Parathyroid adenoma (tissue), 2 donors: ENCODE data around the gene PRCC.

Experiments used
- H2AFZ ChIP-seq: fragments of 300-600 bp; sonication (generic); one replicate; pipeline ENCODE4 v1.7.0; 2017; ENCODE audit warnings: antibody characterized with exemption, mild to moderate bottlenecking
- H3K27ac ChIP-seq: fragments of 300-600 bp; sonication (generic); one replicate; pipeline ENCODE4 v1.7.0; 2017
- H3K27me3 ChIP-seq: fragments of 300-600 bp; sonication (generic); one replicate; pipeline ENCODE4 v1.7.0; 2017; ENCODE audit warnings: low read length; ENCODE audit not compliant: control insufficient read depth, insufficient read depth
- H3K36me3 ChIP-seq: fragments of 300-600 bp; sonication (generic); one replicate; pipeline ENCODE4 v1.7.0; 2017; ENCODE audit warnings: low read length; ENCODE audit not compliant: control insufficient read depth, insufficient read depth
- H3K4me1 ChIP-seq: fragments of 300-600 bp; sonication (generic); one replicate; pipeline ENCODE4 v1.7.0; 2017; ENCODE audit warnings: control low read depth
- H3K4me2 ChIP-seq: fragments of 300-600 bp; sonication (generic); one replicate; pipeline ENCODE4 v1.7.0; 2017; ENCODE audit warnings: low read length
- H3K4me3 ChIP-seq: fragments of 300-600 bp; sonication (generic); one replicate; pipeline ENCODE4 v1.7.0; 2017; ENCODE audit warnings: low read depth, low read length
- H3K79me2 ChIP-seq: fragments of 300-600 bp; sonication (generic); one replicate; pipeline ENCODE4 v1.7.0; 2017; ENCODE audit warnings: control low read depth
- H3K9ac ChIP-seq: fragments of 300-600 bp; sonication (generic); one replicate; pipeline ENCODE4 v1.7.0; 2017; ENCODE audit warnings: mild to moderate bottlenecking
- H3K9me3 ChIP-seq: fragments of 300-600 bp; sonication (generic); one replicate; pipeline ENCODE4 v1.7.0; 2017; ENCODE audit warnings: low read length; ENCODE audit not compliant: control insufficient read depth
- CTCF ChIP-seq: fragments of 300-600 bp; sonication (generic); IDR thresholded peaks from one replicate; pipeline ENCODE4 v1.7.0; 2017; ENCODE audit warnings: antibody characterized with exemption, mild to moderate bottlenecking
- donor health status: primary hyperparathyroidism.

The PRCC gene

GRCh38 chr1:156809281-156809680 lies 41.9 kb downstream of the PRCC start:
- Histone ChIP-seq H3K27me3 (no peaks in the 10 kb centered on the region), H3K4me1 (peaks cover 9% of the 10 kb centered on the region), H3K4me2 (no peak overlapping the region), H3K9ac (no peak overlapping the region), H3K79me2 (no peaks in the 10 kb centered on the region), H3K4me3 (no peak overlapping the region), H2AFZ (no peak overlapping the region), H3K27ac (no peak overlapping the region), H3K9me3 (no peaks in the 10 kb centered on the region), H3K36me3 (no peaks in the 10 kb centered on the region)
- TF ChIP-seq CTCF: no peak

- TF ChIP-seq CTCF: no peak
- H2AFZ ChIP-seq: no peak overlapping the region
- H3K4me2 ChIP-seq: no peak overlapping the region
- no peaks in the 10 kb centered on the region for H3K9me3 ChIP-seq
- no peak overlapping the region for H3K27ac ChIP-seq
- no peak overlapping the region for H3K9ac ChIP-seq
- no peaks in the 10 kb centered on the region for H3K27me3 ChIP-seq
- no peaks in the 10 kb centered on the region for H3K79me2 ChIP-seq
- H3K4me1 ChIP-seq: peaks cover 3% of the 10 kb centered on the region
- H3K4me3 ChIP-seq: no peak overlapping the region
- no peaks in the 10 kb centered on the region for H3K36me3 ChIP-seq
These were observed 42.5 kb downstream of the PRCC start for GRCh38 chr1:156809711-156810366.

GRCh38 chr1:156811168-156811567 lies 43.8 kb downstream of the PRCC start:
- no peak overlapping the region for H3K4me2 ChIP-seq
- H3K9ac ChIP-seq: no peak overlapping the region
- H3K36me3 ChIP-seq: no peaks in the 10 kb centered on the region
- no peaks in the 10 kb centered on the region for H3K27me3 ChIP-seq
- H3K27ac ChIP-seq: no peak overlapping the region
- H3K9me3 ChIP-seq: no peaks in the 10 kb centered on the region
- peaks cover under 1% of the 10 kb centered on the region for H3K4me1 ChIP-seq
- H2AFZ ChIP-seq: no peak overlapping the region
- no peaks in the 10 kb centered on the region for H3K79me2 ChIP-seq
- no peak overlapping the region for H3K4me3 ChIP-seq
- no peak for TF ChIP-seq CTCF

- no peak overlapping the region for H3K4me3 ChIP-seq
- TF ChIP-seq CTCF: no peak
- no peaks in the 10 kb centered on the region for H3K9me3 ChIP-seq
- H3K27ac ChIP-seq: no peak overlapping the region
- no peaks in the 10 kb centered on the region for H3K4me1 ChIP-seq
- no peak overlapping the region for H3K9ac ChIP-seq
- no peaks in the 10 kb centered on the region for H3K27me3 ChIP-seq
- H3K36me3 ChIP-seq: no peaks in the 10 kb centered on the region
- no peak overlapping the region for H3K4me2 ChIP-seq
- no peak overlapping the region for H2AFZ ChIP-seq
- H3K79me2 ChIP-seq: no peaks in the 10 kb centered on the region
These were observed 45.1 kb downstream of the PRCC start for GRCh38 chr1:156812293-156812990.

- H2AFZ ChIP-seq: peak overlapping the region; percentile 51
- no peaks in the 10 kb centered on the region for H3K36me3 ChIP-seq
- no peaks in the 10 kb centered on the region for H3K9me3 ChIP-seq
- no peak overlapping the region for H3K27ac ChIP-seq
- H3K4me2 ChIP-seq: peak overlapping the region; percentile 80
- H3K4me3 ChIP-seq: peak overlapping the region; percentile 49
- H3K79me2 ChIP-seq: no peaks in the 10 kb centered on the region
- no peak for TF ChIP-seq CTCF
- H3K9ac ChIP-seq: no peak overlapping the region
- H3K4me1 ChIP-seq: no peaks in the 10 kb centered on the region
- no peaks in the 10 kb centered on the region for H3K27me3 ChIP-seq
These were observed 46.0 kb downstream of the PRCC start for GRCh38 chr1:156813298-156813697.
